HG02759 (cell line): Measurements from ENCODE around the gene LZTS2.
"Not testable (repeated sequence)": the region's sequence is repeated elsewhere in the genome, so short reads cannot be mapped to it uniquely, and the experiment has no call there.

Experiments
- ATAC-seq: cut with Tn5 transposase; IDR thresholded peaks from one replicate; pipeline ENCODE4 v1.9.1; 2021; ENCODE audit warnings: mild to moderate bottlenecking, moderate library complexity; ENCODE audit not compliant: unreplicated experiment

The LZTS2 gene

GRCh38 chr10:100999742-101000126, at the start of gene LZTS2:
Gene LZTS2 (plus strand): TSS chr10:100999808. CDS start chr10:101002539, 2,731 bp downstream.
- no peak for ATAC-seq

GRCh38 chr10:100960251-100960650, 39.4 kb upstream of the LZTS2 start:
- no peak for ATAC-seq

- no peak for ATAC-seq
Measured at GRCh38 chr10:100962351-100963080, 37.1 kb upstream of the LZTS2 start.

GRCh38 chr10:100963826-100964225, 35.8 kb upstream of the LZTS2 start:
- ATAC-seq: no peak

GRCh38 chr10:100965820-100966219, 33.8 kb upstream of the LZTS2 start:
- no peak for ATAC-seq

GRCh38 chr10:100966887-100967286, 32.7 kb upstream of the LZTS2 start:
- ATAC-seq: no peak

- ATAC-seq: no peak
Measured at GRCh38 chr10:100967332-100967731, 32.3 kb upstream of the LZTS2 start.

- no peak for ATAC-seq
Measured at GRCh38 chr10:100968062-100968736, 31.4 kb upstream of the LZTS2 start.

GRCh38 chr10:100968863-100969186, 30.8 kb upstream of the LZTS2 start:
- no peak for ATAC-seq

GRCh38 chr10:100969187-100970075, 30.2 kb upstream of the LZTS2 start, which contains the start of gene SEMA4G:
Gene SEMA4G (plus strand): TSS chr10:100969504. CDS start chr10:100972913, 3,409 bp downstream.
- no peak for ATAC-seq

GRCh38 chr10:100970076-100970913, 29.3 kb upstream of the LZTS2 start:
- no peak for ATAC-seq

- ATAC-seq: no peak
Measured at GRCh38 chr10:100970914-100971811, 28.4 kb upstream of the LZTS2 start.

- no peak for ATAC-seq
Measured at GRCh38 chr10:100972115-100972903, 27.3 kb upstream of the LZTS2 start.

- ATAC-seq: no peak
Measured at GRCh38 chr10:100972904-100973535, 26.6 kb upstream of the LZTS2 start.

- not testable (repeated sequence) for ATAC-seq
Measured at GRCh38 chr10:100975397-100975796, 24.2 kb upstream of the LZTS2 start.

- no peak for ATAC-seq
Measured at GRCh38 chr10:100976906-100977305, 22.7 kb upstream of the LZTS2 start.

GRCh38 chr10:100977436-100977835, 22.2 kb upstream of the LZTS2 start:
- ATAC-seq: no peak
